ENCODE measurements around the gene CRIP1. TPM values are rescaled to one million over a fixed set of nuclear protein-coding genes. Genes with fewer than 3 reads are reported as not detected.

The CRIP1 gene
- total RNA-seq, 1 experiment from 2014 or later: 6.9 TPM

- Histone ChIP-seq H3K23ac (ENCODE audit: insufficient read length, low read depth, low read length) (no peak overlapping the region), H4K91ac (ENCODE audit: insufficient read length, low read depth, low read length) (no peak overlapping the region), H3K79me1 (ENCODE audit: insufficient read depth, low read depth, low read length, poor library complexity, severe bottlenecking) (no peaks in the 10 kb centered on the region), H3K18ac (ENCODE audit: insufficient read length, low read depth, low read length) (no peak overlapping the region), H2BK15ac (ENCODE audit: low read depth, low read length) (no peak overlapping the region), H3K9ac (ENCODE audit: extremely low read depth, insufficient read length, low read length) (no peak overlapping the region), H3K4ac (ENCODE audit: low read depth, low read length) (no peak overlapping the region), H2BK120ac (ENCODE audit: low read depth, low read length, poor library complexity, severe bottlenecking) (no peak overlapping the region), H3K23me2 (ENCODE audit: insufficient read length, low read depth, low read length, poor library complexity, severe bottlenecking) (no peaks in the 10 kb centered on the region), H2AK5ac (ENCODE audit: insufficient read length, low read length) (no peak overlapping the region), H3T11ph (ENCODE audit: low read length) (no peak overlapping the region), H3K56ac (ENCODE audit: insufficient read length, low read depth, low read length) (no peak overlapping the region), H3K9me3 (ENCODE audit: control insufficient read depth, low read depth, low read length) (no peaks in the 10 kb centered on the region), H3K27me3 (ENCODE audit: insufficient read depth, low read length) (no peaks in the 10 kb centered on the region; the same call in 1 of the 2 replicates), H3K14ac (ENCODE audit: insufficient read depth, low read length) (no peak overlapping the region), H2BK20ac (ENCODE audit: low read depth, low read length, poor library complexity, severe bottlenecking) (no peak overlapping the region), H4K5ac (ENCODE audit: insufficient read length, low read depth, low read length) (no peak overlapping the region), H3K27ac (ENCODE audit: insufficient read length, low read depth, low read length) (no peak overlapping the region), H3K79me2 (ENCODE audit: insufficient read depth, low read length) (no peaks in the 10 kb centered on the region), H2BK12ac (ENCODE audit: insufficient read length, low read depth, low read length) (no peak overlapping the region), H2AFZ (ENCODE audit: low read length) (no peak overlapping the region), H4K20me1 (ENCODE audit: control insufficient read depth, insufficient read depth, insufficient read length) (no peaks in the 10 kb centered on the region), H3K4me2 (ENCODE audit: insufficient read depth, insufficient read length, low read length) (no peak overlapping the region), H2BK5ac (ENCODE audit: insufficient read length, low read length) (no peak overlapping the region), H4K8ac (replicated peaks; ENCODE audit: insufficient read length, low read depth, low read length) (no peak overlapping the region), H3K4me1 (ENCODE audit: insufficient read depth, low read length) (no peaks in the 10 kb centered on the region)
- no peak for DNase-seq
- Mint-ChIP-seq H3K27me3 (ENCODE audit: low read depth) (peaks cover 50% of the 10 kb centered on the region), H3K36me3 (ENCODE audit: insufficient read depth in 1 of 3, low read depth in 3 of 3) (no peaks in the 10 kb centered on the region; a peak in 1 of 7 replicates), H3K9me3 (peaks cover 0 to 21% of the 10 kb centered on the region in 2 experiments; a peak in 3 of 5 replicates), H3K4me1 (no peaks in the 10 kb centered on the region), H3K27ac (no peak overlapping the region; a peak in 1 of 7 replicates), H3K4me3 (no peak overlapping the region)
- WGBS (ENCODE audit: extremely low coverage, insufficient read length, low lambda C conversion rate): no CpG with 5 or more reads among the region's 12 CpGs
- TF ChIP-seq, protein P1, sequence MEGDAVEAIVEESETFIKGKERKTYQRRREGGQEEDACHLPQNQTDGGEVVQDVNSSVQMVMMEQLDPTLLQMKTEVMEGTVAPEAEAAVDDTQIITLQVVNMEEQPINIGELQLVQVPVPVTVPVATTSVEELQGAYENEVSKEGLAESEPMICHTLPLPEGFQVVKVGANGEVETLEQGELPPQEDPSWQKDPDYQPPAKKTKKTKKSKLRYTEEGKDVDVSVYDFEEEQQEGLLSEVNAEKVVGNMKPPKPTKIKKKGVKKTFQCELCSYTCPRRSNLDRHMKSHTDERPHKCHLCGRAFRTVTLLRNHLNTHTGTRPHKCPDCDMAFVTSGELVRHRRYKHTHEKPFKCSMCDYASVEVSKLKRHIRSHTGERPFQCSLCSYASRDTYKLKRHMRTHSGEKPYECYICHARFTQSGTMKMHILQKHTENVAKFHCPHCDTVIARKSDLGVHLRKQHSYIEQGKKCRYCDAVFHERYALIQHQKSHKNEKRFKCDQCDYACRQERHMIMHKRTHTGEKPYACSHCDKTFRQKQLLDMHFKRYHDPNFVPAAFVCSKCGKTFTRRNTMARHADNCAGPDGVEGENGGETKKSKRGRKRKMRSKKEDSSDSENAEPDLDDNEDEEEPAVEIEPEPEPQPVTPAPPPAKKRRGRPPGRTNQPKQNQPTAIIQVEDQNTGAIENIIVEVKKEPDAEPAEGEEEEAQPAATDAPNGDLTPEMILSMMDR (conservative IDR thresholded peaks at IDR 0.05): no peak
Observed at GRCh38 chr14:105508601-105509000, 21.9 kb downstream of the CRIP1 start.
